ENCODE data around the gene SNX21. TPM values are rescaled to one million over a fixed set of nuclear protein-coding genes. Genes with fewer than 3 reads are reported as not detected.

The SNX21 gene
- total RNA-seq, 1 donor from 2014 or later, result 24.7 TPM

DNA sequence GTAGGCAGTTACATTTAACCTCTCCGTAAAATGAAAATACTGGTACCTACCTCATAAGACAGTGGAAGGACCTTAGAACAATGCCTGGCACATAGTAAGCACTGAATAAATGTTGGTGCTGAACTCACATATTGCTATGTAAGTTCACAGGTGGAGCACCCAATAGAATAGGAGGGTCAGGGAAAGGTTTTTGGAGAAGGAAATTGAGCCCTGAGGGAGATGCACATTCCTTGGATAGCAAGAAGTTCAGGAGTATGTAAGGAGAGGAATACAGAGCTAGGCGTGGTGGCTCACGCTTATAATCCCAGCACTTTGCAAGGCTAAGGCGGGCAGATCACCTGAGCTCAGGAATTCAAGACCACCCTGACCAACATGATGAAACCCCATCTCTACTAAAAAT, 14.1 kb upstream of the SNX21 start:
- DNase-seq, result no peak
- H3K9me3 ChIP-seq (replicated peaks), result no peaks in the 10 kb centered on the region
- no peak overlapping the region for H3K27ac ChIP-seq (replicated peaks)
- no peak overlapping the region for H3K4me3 ChIP-seq
- H3K36me3 ChIP-seq, result no peaks in the 10 kb centered on the region
- intact Hi-C loops (cut with micrococcal nuclease), result no loop called here
- H3K4me1 ChIP-seq, result peaks cover 17% of the 10 kb centered on the region
- peaks cover 42% of the 10 kb centered on the region for H3K27me3 ChIP-seq (ENCODE audit: low read depth)
- TF ChIP-seq, protein P1, sequence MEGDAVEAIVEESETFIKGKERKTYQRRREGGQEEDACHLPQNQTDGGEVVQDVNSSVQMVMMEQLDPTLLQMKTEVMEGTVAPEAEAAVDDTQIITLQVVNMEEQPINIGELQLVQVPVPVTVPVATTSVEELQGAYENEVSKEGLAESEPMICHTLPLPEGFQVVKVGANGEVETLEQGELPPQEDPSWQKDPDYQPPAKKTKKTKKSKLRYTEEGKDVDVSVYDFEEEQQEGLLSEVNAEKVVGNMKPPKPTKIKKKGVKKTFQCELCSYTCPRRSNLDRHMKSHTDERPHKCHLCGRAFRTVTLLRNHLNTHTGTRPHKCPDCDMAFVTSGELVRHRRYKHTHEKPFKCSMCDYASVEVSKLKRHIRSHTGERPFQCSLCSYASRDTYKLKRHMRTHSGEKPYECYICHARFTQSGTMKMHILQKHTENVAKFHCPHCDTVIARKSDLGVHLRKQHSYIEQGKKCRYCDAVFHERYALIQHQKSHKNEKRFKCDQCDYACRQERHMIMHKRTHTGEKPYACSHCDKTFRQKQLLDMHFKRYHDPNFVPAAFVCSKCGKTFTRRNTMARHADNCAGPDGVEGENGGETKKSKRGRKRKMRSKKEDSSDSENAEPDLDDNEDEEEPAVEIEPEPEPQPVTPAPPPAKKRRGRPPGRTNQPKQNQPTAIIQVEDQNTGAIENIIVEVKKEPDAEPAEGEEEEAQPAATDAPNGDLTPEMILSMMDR (IDR thresholded peaks at IDR 0.05; ENCODE audit: borderline replicate concordance), result no peak

DNA sequence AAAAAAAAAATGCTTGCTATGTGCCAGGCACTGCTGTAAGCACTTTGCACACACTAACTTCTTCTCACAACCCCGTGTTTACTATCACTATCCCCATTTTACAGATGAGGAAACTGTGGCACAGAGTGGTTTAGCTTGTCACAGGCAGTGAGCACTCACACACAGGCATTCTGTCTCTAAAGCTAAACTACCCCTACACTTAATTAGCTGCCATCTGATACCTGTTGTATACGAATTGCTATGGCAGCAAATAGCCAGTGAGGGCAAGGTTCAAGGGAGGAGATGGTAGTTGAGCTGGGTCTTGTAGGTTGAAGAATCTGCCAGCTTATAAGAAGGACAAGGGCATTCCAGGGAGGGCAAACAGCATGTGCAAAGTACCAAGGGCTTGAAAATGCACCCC, 11.7 kb upstream of the SNX21 start:
- Histone ChIP-seq H3K27me3 (ENCODE audit: low read depth) (peaks cover 47% of the 10 kb centered on the region), H3K27ac (replicated peaks) (no peak overlapping the region), H3K4me3 (no peak overlapping the region), H3K4me1 (peaks cover 29% of the 10 kb centered on the region), H3K9me3 (replicated peaks) (no peaks in the 10 kb centered on the region), H3K36me3 (no peaks in the 10 kb centered on the region)
- DNase-seq, result no peak
- TF ChIP-seq, protein P1 (IDR thresholded peaks at IDR 0.05; ENCODE audit: borderline replicate concordance), result no peak
- intact Hi-C loops (cut with micrococcal nuclease), result no loop called here

DNA sequence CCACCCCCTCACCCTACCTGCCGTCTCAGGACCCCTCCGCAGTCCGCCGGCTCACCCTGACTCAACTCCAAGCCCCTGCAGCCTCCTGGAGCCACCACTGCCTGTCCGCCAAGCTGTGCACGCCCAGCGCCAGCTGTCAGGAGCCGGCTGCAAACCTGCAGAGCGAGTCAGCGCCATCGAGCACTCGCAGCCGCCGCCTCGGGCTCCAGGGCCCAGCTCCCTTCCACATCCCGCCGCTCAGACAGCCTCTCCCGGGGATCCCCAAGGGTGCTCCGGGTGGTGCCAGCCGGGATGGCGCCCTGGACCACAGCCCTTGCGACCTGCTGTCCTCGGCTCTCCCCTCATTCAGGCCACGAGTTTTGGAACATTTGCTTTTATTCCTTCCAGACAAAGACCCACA, 10.7 kb upstream of the SNX21 start:
- Histone ChIP-seq H3K27ac (replicated peaks) (no peak overlapping the region), H3K9me3 (replicated peaks) (no peaks in the 10 kb centered on the region), H3K4me1 (peaks cover 31% of the 10 kb centered on the region), H3K4me3 (peak overlapping the region; percentile 35), H3K36me3 (no peaks in the 10 kb centered on the region), H3K27me3 (ENCODE audit: low read depth) (peaks cover 47% of the 10 kb centered on the region)
- intact Hi-C loops (cut with micrococcal nuclease), result no loop called here
- TF ChIP-seq, protein P1 (IDR thresholded peaks at IDR 0.05; ENCODE audit: borderline replicate concordance), result no peak
- DNase-seq, result no peak

DNA sequence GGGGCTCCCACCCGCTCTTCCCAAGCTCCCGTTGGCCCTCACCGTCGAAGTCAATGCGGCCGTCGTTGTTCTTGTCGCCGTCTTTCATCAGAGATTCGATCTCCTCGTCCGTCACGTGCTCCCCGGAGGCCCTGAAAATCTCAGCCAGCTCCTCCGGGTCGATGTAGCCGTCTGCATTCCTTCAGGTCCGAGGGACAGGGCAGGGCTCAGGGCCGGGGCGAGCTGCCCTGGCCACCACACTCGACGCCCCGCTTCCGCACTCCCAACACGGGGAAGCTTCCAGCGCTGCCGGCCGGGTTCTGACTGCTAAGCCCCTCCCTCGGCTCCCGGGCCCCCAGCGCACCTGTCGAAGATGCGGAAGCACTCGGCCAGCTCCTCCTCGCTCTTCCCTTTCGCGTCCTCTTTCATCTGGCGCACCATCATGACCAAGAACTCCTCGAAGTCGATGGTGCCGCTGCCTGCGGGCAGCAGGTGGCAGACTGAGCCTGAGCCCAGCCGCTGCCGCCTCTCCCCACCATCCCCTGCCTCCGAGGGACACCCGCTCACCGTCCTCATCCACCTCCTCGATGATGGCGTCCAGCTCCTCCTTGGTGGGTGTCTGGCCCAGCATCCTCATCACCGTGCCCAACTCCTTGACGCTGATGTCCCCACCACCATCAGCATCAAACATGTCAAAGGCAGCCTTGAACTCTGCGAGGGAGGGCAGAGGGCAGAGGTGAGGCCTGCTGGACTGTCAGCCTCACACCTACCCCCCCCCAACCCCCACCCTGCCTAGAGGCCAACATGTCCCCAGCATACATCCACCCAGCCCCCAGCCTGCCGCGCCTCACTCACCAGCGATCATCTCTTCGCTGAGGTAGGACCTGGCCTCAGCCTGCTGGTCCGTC, 9.4 kb upstream of the SNX21 start:
- no peak overlapping the region for H3K27ac ChIP-seq (replicated peaks)
- H3K4me1 ChIP-seq, result peaks cover 35% of the 10 kb centered on the region
- peak; percentile 36 for DNase-seq
- peak overlapping the region; percentile 38 for H3K4me3 ChIP-seq
- intact Hi-C loops (cut with micrococcal nuclease), result no loop called here
- no peaks in the 10 kb centered on the region for H3K9me3 ChIP-seq (replicated peaks)
- TF ChIP-seq, protein P1 (IDR thresholded peaks at IDR 0.05; ENCODE audit: borderline replicate concordance), result peak; percentile 67
- no peaks in the 10 kb centered on the region for H3K36me3 ChIP-seq
- peaks cover 47% of the 10 kb centered on the region for H3K27me3 ChIP-seq (ENCODE audit: low read depth)

DNA sequence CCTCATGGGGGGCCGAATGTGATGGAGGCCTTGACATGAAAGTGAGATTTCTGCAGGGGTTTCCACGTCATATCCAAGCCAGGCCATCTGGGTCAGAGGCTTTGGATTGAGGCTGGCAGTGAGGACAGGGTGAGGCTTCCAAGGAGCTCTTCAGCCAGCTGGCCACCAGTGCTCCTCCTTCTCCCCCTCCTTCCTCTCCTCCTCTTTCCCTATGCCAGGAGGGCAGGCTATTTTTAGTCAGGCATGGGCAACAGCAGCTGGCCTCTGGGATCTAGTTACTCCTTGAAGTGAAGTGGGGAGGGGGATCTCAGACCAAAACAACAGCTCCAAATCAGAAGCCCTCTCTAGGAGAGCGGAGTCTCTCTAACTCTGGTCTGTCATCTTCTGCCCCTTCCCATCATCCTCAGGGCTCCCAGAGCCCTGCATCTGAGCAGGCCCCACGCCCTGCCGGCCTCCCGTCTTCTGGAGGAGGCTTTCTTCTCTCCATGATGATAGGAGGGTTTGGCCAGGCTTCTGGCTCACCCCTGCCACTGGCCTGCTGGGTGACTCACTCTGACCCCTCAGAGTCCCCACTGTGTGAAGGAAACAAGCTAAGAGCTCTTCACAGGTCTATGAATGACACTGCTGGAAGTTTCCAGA, 7.1 kb upstream of the SNX21 start:
- Histone ChIP-seq H3K27ac (replicated peaks) (peak overlapping the region; percentile 55), H3K9me3 (replicated peaks) (no peaks in the 10 kb centered on the region), H3K4me3 (no peak overlapping the region), H3K4me1 (peaks cover 35% of the 10 kb centered on the region), H3K36me3 (no peaks in the 10 kb centered on the region), H3K27me3 (ENCODE audit: low read depth) (peaks cover 33% of the 10 kb centered on the region)
- TF ChIP-seq, protein P1 (IDR thresholded peaks at IDR 0.05; ENCODE audit: borderline replicate concordance), result no peak
- intact Hi-C loops (cut with micrococcal nuclease), result no loop called here
- DNase-seq, result no peak

All from left ventricle myocardium inferior (tissue), 1 donor.